Measurements from ENCODE around the gene SYT1. TPM values are rescaled to one million over a fixed set of nuclear protein-coding genes. Genes with fewer than 3 reads are reported as not detected.

Gene SYT1
- total RNA-seq, 1 donor from 2014 or later: 0.79 TPM

DNA sequence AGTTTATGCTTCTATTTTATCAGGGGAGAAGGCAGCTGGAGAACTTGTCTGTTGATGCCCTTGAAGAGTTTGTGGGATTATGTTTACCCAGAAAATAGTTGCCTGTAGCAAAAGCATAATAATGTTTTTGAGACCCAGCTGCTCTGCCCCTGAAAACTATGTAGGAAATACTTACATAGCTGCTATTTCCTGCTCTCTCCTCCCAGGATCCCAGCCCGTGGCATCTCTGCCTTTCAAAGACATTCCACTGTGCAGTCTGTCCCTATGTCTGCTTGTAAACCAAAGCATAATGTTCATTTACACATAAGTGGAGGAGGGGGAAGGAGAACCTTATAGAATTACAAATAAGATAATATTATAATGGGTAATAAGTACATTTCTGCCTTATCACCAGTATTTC lies 198.7 kb downstream of the SYT1 start:
- no peak for TF ChIP-seq CTCF (IDR thresholded peaks at IDR 0.05; ENCODE audit: insufficient read depth, low read length, severe bottlenecking)
- H3K36me3 ChIP-seq (ENCODE audit: control insufficient read depth, insufficient read depth, low read length): no peaks in the 10 kb centered on the region
- DNase-seq (ENCODE audit: low read depth) (no peak), FAIRE-seq (no peak)
- no peak overlapping the region for H3K4me3 ChIP-seq (ENCODE audit: low read depth, low read length)
- H3K27me3 ChIP-seq (ENCODE audit: control insufficient read depth, insufficient read depth, low read length): no peaks in the 10 kb centered on the region

DNA sequence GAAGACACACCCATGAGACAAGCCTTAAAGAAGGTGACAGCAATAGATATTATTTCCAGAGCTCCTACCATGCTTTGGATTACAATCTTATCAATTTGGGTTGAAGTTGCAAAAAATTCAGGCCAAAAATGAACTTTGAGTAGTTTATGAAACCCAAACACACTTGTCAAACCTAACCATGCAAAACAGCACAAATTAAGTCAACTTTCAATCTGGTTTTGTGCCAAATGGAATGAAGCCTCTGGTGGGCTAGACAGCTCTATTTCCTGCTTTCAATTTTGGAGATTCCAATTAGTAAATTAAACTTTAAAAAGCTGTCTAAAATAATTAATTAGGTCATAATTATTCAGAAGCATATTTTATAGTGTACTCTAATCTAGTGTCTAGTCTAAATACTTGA lies 203.4 kb downstream of the SYT1 start:
- Histone ChIP-seq H3K4me3 (ENCODE audit: low read depth, low read length) (no peak overlapping the region), H3K36me3 (ENCODE audit: control insufficient read depth, insufficient read depth, low read length) (no peaks in the 10 kb centered on the region), H3K27me3 (ENCODE audit: control insufficient read depth, insufficient read depth, low read length) (peaks cover 2% of the 10 kb centered on the region)
- DNase-seq (ENCODE audit: low read depth) (no peak), FAIRE-seq (no peak)
- no peak for TF ChIP-seq CTCF (IDR thresholded peaks at IDR 0.05; ENCODE audit: insufficient read depth, low read length, severe bottlenecking)

DNA sequence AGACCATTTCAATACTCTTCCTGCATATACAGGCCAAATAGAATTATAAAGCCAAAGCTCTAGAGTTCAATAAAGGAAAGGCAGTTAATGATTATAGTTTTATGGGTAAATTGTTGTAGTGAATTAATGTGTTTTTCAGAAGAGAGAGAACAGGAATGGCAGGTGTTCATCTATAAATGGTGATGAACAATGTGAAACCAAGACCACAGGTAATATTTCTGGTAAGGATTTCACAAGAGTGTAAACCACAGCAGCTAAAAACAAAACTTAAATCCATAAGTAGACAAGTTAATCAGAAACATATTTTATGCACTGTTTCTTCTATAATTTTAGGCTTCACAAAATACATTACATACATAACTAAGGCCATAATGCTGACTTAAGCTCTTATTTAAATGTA lies 204.4 kb downstream of the SYT1 start:
- Histone ChIP-seq H3K4me3 (ENCODE audit: low read depth, low read length) (no peak overlapping the region), H3K36me3 (ENCODE audit: control insufficient read depth, insufficient read depth, low read length) (no peaks in the 10 kb centered on the region), H3K27me3 (ENCODE audit: control insufficient read depth, insufficient read depth, low read length) (peaks cover 2% of the 10 kb centered on the region)
- TF ChIP-seq CTCF (IDR thresholded peaks at IDR 0.05; ENCODE audit: insufficient read depth, low read length, severe bottlenecking): no peak
- DNase-seq (ENCODE audit: low read depth) (no peak), FAIRE-seq (no peak)

DNA sequence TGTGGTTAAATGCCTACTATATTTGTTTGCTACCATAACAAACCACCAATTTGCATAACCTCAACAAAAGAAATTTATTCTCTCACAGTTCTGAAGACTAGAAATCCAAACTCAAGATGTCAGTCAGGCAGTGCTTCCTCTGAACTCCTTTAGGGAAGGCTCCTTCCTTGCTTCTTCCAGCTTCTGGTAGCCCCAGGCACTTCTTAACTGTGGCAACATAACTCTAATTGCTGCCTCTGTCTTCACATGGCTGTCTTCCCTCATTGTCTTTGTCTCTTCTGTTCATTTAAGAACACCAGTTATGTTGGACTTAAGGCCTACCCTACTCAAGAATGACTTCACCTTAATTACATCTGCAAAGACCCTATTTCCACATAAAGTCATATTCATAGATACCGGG lies 206.9 kb downstream of the SYT1 start:
- FAIRE-seq (no peak), DNase-seq (ENCODE audit: low read depth) (no peak)
- H3K36me3 ChIP-seq (ENCODE audit: control insufficient read depth, insufficient read depth, low read length): no peaks in the 10 kb centered on the region
- H3K4me3 ChIP-seq (ENCODE audit: low read depth, low read length): no peak overlapping the region
- TF ChIP-seq CTCF (IDR thresholded peaks at IDR 0.05; ENCODE audit: insufficient read depth, low read length, severe bottlenecking): no peak
- H3K27me3 ChIP-seq (ENCODE audit: control insufficient read depth, insufficient read depth, low read length): peaks cover 2% of the 10 kb centered on the region

- Histone ChIP-seq H3K4me3 (ENCODE audit: low read depth, low read length) (no peak overlapping the region), H3K27me3 (ENCODE audit: control insufficient read depth, insufficient read depth, low read length) (peaks cover 2% of the 10 kb centered on the region), H3K36me3 (ENCODE audit: control insufficient read depth, insufficient read depth, low read length) (no peaks in the 10 kb centered on the region)
- FAIRE-seq (no peak), DNase-seq (ENCODE audit: low read depth) (no peak)
- TF ChIP-seq CTCF (IDR thresholded peaks at IDR 0.05; ENCODE audit: insufficient read depth, low read length, severe bottlenecking): no peak
Observed at GRCh38 chr12:79073506-79073905, 208.9 kb downstream of the SYT1 start.

DNA sequence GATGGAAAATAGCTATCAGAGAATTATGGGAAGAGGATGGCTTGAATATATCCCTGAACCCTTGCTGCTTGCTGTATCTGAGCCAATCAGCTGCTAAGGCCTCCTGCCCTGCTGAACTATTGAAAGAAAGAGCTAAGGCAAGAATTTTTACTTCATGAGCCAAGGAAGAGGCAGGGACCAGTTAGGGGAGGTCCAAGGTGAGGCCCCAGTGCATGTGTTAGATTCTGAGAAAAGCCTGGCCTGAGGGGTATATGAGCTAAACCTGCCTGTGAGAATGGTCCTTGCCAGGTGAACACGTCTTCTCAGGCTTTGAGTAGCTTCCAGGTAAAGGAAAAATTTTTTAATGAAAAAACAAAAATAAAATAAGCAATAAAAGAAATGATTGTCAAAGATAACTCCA lies 218.0 kb downstream of the SYT1 start:
- FAIRE-seq (no peak), DNase-seq (ENCODE audit: low read depth) (no peak)
- no peak for TF ChIP-seq CTCF (IDR thresholded peaks at IDR 0.05; ENCODE audit: insufficient read depth, low read length, severe bottlenecking)

More for the DNA sequence above, 218.0 kb downstream of the SYT1 start:
- Histone ChIP-seq H3K27me3 (ENCODE audit: control insufficient read depth, insufficient read depth, low read length) (no peaks in the 10 kb centered on the region), H3K36me3 (ENCODE audit: control insufficient read depth, insufficient read depth, low read length) (no peaks in the 10 kb centered on the region), H3K4me3 (ENCODE audit: low read depth, low read length) (no peak overlapping the region)

Data from bronchial epithelial cell (primary cell).